IPS-NIHi7 (cell line): ENCODE measurements around the gene SMIM5.
"Not testable (repeated sequence)": the region's sequence is repeated elsewhere in the genome, so short reads cannot be mapped to it uniquely, and the experiment has no call there.

Experiments used
- DNase-seq: peaks from one replicate; pipeline ENCODE4 v3.0.0; 2012; ENCODE audit warnings: mixed read lengths; ENCODE audit errors: extremely low spot score

SMIM5 gene

DNA sequence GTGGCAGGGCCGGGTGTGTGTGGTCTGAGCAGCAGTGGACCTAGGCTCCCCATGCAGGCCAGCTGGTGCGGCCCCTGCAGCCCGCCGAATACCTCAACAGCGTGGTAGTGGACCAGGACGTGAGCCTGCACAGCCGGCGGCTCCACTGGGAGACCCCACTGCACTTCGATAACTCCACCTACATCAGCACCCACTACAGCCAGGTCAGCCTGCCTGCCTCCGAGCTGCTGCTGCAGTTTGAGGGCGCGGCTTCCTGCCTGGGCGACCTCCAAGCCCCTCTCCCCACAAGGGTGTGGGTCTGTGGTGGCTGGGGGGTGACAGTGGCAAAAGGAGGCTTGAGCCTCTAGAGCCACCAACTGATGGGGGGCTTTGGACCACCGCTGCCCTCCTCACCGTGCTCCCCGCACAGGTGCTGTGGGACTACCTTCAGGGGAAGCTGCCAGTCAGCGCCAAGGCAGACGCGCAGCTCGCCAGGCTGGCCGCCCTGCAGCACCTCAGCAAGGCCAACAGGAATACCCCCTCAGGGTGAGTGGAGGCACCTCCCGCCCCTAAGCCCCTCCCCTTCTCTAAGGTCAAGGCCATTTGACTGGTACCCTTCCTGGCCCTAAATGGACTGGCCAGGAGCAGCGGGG is 8.4 kb upstream of the SMIM5 start:
- no peak for DNase-seq

DNA sequence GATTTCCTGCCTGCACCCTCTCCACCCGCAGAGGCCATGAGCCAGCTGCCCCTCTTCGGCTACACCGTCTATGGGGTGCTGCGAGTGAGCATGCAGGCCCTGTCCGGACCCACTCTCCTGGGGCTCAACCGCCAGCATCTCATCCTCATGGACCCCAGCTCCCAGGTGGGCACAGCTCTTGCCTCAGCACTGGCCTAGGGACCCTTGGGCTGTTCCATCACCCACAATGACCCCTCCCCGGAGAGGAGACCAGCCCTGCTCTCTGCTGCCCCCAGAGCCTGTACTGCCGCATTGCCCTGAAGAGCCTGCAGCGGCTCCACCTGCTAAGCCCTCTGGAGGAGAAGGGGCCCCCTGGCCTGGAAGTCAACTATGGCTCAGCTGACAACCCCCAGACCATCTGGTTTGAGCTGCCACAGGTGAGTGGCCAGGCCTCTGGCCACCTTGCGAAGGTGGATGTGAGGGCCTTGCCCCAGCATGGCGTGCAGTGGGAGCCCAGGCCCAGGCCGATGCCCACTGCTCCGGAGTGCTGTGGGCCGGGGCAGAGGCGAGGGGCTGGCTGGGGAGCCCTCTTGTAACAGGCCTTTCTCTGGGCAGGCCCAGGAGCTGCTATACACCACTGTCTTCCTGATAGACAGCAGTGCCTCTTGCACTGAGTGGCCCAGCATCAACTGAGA is 7.3 kb upstream of the SMIM5 start:
- peak; percentile 89 for DNase-seq

DNA sequence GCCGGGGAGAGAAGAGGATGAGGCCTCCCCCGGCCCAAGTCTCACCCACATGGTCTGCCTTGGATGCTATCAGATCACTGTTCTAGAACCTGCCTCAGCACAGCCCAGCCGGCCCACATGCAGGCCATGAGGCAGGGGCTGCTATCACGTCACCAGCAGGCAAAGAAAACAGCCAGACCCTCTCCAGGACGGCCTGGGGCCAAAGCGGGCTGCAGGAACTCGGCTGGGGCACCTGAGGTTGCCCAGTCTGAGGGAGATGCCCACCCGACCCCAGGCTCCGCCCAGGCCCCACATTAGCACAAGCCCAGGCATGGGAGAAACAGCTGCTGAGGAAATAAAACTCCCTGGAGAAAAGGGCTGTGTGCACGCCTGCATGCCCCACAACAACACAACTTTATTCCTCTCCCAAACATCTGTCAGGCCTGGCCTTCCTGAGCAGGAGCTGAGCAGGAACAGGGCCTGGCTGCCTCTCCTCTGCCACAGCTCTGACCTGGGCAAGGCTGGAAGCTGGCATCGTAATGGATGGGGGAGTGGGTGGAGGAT is 6.7 kb upstream of the SMIM5 start:
- DNase-seq = no peak

DNA sequence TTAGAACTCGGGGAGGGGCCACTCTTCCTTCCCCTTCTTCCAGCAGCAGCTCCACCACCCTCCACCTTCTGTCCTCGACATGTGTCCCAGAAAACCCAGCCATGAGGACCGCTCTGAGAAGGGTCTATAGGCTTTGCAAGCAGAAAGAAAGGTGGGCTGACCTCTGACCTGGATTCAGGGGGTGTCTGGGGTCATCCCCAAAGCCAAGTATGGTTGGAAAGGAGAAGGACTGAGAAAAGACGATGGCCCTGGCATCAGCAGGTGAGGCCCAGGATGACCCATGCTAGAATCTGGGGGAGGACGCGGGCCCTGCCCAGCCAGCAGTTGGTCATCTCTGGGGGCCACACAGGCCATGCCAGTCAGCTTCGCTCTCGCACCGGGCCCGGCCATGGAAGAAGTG is 6.1 kb upstream of the SMIM5 start:
- DNase-seq = no peak

DNA sequence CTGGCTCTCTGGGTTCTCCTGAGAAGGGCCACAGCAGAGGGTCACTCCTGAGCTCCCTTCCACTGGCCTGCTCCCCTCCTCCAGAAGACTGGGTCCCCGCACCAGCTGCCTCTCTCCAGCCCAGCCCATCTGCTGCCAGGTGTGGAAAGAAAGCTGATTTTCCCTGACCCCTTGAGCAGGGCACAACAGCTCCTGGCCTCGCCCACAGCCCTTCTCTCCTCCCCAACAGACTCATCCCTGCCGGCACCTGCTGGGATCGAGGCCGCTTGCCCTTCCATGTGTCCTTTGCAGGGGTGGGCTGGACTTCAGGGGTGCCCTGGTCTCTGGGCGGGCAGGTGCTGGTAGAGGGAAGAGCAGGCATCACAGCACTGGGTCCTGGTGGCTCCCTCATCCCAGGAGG is 4.8 kb upstream of the SMIM5 start:
- DNase-seq = no peak

DNA sequence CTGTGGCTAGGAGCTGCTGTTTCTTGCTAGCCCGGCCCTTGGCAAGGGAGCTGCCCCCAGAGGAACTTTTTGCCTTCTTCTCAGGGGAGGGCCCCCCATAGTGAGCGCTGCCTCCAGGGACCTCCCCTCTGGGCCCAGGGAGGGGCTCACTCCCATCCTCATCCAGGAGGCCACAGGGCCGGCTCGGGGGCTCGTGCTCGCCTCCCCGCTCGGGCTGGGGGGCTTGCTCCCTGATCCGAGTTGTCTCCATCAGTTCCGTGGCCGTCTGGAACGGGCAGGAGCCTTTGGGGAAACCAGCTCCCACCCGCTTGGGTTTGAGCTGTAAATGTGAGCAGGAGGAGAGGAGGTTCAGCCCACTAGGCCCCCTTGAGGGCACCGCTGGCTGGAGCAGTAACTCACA is 4.1 kb upstream of the SMIM5 start:
- DNase-seq = no peak

DNA sequence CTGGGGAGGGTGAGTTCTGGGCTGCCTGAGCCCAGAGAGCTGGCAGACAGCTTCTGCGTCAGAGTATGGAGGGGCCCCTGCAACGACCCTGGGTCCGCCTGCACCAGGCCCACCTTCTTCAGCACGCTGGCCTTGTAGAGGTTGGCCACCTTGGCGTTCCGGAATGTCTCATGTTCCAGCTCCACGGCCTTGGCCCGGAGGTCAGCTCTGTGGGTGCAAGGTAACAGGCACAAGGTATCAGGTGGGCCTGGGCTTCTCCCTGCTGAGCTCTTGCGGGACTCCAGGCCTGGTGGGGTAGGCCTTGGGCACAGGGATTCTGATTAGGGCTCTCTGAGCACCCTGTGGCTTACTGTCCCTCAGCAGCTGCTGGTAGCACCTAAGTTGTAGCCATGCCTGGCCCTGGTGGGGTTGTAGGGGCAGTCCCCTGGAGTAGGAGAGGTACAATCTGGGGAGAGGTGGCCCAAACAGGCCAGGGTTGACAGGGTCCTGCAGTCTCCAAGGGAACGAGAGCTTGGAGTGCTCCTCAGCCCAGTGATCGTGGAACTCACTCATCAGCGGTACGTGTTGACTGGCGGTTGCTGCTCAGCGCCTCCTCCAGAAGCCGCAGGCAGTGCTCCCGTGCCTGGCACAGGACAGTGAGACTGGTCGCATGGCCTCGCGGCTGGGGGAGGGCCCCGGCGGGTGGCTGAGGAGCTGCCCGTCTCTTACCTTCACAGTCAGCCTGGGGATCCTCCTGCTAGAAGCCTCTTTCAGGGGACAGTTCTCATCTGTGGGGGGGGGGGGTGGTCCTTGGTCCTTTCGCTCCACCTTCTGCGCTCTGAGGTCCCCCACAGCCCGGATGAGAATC is 2.9 kb upstream of the SMIM5 start:
- DNase-seq = no peak

DNA sequence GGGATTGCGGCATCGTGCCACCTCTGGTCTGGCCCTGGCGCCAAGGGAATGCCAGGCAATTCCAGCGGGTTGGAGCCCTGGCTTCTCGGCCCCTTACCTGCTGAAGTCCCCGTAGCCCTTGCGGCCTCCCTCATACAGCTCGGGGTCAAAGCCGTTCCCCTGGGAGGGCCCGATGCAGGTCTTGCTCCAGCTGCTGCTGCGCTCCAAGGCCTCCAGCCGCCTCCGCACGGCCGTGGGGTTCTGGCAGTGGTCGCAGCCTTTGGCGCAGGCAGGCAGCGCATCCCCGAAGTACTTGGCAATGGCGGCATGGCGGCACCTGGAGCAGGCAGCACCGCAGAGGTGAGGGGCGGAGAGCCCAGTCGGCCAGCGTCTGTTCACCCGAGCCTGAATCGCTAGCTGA is 1.9 kb upstream of the SMIM5 start:
- no peak for DNase-seq

DNA sequence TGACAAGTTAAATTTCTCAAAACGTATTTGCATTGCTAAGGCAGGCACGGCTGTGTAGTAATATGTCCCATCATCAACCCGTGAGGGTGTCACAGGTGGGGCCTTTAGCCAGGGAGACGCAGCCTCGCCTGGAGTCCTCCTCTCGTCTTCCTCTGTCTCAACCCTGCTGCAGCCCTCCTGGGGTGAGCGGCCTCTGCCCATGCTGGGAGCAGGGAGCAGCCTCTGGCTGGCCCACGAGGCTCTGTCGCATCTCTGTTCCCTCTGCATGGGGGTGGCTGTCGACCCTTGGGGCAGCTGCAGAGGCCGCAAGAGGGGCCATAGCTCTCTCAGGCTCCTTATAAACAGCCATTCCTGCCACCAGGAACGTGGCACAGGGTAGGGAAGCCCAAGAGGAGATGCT is 806 bp upstream of the SMIM5 start:
- DNase-seq = no peak

DNA sequence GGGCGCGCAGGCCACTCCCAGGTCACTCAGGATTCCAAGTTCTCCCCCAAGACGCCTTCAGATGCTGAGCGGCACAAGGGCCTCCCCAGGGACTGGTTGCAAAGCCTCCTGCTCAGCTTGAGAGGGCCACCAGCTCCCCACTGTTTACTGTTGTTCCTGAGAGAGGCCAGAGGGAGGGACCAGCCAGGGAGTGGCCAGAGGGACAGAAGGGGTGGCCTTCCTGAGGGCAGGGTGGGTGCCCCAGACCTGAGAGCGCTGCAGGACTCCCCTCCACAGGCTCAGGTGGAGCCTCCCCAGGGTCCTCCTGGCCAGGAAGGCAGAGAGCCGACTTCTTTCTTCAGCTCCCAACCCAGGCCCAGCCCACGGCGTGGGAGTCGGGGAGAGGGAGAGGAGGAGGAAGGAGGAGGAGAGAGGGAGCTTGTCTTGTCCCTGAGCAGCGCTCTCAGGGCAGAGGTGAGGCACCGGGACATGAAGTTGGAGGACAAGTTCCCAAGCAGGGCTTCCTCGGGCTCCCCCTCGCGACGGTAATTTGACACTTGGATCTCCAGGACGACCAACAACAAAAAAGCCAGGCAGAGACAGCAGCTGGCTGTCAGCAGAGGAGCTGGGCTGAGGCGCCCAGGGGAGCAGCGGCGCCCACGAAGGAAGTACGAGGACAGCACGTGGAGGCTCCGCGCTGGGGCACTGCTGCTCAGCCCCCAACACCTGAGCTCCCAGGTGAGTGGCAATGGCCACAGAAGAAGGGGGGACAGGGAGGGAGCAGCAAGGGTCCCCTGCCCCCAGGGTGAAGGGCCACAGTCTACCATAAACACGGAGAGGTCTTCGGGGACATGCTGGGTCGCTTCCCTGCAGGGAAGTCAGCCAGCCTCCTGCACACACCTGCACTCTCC is 497 bp downstream of the SMIM5 start:
- DNase-seq = peak; percentile 96

DNA sequence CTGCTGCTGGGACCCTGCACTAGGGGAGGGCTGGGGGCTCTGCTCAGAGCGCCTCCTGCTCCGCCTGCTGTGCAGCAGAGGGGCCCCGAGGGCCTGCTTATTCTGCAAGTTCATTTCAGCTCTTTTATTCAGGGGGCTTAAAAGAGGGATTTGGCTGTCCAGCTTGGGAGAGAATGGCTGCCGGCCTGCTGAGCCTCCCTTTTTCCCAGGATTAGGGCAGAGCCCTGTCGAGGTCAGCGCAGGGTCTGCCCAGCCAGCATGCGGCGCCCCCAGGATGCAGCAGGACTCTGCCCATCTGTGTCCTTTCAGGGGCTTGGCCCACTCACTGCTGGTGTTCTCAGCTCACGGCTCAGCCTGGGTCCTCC is 1.1 kb downstream of the SMIM5 start:
- DNase-seq = no peak

DNA sequence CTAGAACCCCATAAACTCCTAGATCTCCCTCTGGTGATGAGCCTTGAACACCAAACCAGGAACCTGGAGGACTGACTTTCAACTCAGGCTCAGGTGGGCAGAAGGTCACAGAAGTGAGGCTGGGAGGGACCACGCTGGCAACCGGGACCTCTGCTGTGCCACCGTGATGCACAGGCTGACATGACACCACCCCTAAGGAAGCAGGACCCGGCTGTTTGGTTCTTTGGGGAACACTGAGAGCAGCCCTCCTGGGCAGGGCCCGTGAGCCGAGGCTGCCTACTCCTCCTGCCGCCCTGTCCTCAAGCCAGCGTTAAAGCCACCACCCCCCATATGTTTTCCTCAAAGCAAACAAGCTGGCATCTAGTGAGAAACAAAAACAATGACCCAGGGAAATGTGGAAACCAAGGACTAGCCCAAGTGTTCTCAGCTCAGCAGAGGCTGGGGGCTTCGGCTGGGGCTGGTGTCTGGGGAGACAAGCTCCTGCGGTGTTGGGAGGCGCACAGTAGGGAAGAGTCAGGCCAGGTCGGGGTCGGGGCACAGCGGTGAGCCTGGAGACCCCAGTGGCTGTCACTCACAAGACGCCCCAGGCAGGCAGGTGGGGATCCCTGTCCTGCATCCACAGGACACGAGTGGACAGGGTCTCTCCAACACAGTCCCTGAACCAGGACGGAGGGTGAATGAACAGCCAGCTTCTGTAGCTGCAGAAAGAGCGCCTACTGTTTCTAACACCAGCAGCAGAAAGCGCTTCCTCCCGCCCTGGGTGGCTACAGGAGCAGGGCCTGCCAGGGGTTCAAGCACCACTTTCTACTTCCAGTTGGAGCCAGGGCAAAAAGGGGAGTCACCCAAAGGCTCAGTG is 1.7 kb downstream of the SMIM5 start:
- DNase-seq = no peak

DNA sequence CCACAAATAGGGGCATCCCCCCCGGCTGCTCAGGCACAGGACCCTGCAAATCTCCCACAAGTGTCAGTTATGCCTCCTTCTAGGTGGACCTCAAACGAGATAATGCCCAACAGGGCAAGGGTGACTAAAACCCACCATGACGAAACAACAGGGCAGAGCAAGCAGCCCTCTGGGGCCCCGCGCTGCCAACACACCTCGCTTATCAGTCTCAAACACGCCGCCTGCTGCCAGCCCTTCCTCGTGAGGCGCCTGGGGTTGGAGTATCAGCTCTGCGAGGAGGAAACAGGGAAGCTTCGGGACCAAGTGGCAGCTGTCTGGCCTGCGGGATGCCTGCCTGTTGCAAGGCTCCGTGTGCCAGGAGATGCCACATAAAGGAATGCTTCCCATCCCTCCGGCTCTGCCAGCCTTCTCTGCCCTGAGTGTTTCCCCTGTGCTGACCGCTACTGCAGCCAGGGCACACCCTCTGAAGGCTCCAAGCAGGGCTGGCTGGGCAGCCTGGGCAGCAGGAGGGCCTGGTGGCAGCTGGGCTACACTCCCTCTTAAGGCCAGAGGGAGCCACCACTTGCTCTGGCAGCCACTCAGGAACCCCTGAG is 2.5 kb downstream of the SMIM5 start:
- DNase-seq = no peak

DNA sequence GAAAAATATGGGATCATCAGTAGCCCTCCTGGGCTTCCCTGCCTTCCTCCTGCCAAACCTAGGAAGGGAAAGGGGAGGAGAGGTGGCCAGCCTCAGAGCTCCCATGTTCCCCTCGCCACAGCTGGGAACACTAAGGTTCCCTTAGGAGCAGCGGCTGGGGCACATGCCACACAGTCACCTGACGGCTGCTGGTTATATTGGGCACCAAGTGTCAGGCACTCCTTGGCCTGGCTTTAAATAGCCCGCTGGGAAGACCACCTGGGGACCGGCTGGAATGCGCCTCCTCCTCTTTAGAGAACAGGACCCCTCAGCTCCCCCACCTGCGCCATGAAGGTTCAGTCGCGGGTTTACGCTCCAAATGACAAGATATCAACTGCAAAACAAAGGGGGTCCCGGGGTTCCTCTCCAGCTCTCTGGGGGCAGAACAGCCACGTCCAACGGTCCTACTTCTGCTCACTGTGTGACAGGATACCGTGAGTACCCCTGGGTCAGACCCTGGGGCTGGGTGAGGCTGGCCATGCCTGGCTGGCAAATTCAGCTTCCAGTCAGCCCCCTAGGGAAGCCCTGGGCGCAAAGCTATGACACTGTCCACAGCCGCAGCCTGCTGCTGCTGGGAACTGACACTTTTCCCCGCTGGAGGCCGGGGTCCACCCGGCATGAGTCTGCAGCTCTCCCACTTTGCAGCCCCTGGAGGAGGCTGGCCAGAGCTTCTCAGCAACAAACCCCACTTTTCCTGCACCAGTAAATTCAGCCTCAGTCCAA is 3.3 kb downstream of the SMIM5 start:
- no peak for DNase-seq

DNA sequence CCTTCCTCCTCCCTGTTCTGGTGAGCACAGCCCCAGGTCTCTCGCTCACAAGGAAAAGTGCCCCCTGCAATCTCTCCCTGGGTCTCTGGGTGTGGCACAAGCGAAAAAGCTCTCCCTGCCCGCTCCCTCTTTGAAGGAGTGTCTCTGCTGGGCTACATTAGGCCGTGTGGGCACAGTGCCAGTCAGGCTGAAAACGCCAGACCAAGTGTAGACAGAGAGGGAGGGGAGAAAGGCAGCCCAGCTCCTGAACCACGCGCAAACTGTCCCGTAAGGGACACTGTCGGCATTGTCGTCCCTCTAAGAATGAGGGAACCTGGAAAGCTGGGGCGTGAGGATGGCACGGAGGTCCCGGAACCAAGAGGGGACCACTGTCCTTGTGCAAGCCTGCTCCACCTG is 3.9 kb downstream of the SMIM5 start:
- DNase-seq = no peak

DNA sequence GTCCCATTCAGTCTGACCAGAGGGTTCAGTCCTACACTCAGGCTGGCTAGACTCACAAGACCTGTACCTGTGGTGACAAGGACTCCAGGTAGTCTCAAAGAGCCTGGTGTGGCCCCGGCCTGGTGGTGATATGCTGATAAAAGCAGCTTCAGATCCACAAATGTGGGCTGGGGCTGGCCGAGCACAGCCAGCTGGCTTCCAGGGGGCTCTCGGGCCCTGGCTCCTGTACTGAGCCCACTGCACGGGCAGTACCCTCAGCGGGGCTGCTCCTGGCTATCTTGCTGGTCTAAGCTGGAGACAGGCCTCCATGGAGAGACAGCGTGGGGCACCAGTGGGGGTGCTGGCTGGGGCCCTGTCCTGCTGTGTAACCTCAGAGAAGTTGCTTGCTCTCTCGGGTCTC is 4.3 kb downstream of the SMIM5 start:
- DNase-seq = no peak

DNA sequence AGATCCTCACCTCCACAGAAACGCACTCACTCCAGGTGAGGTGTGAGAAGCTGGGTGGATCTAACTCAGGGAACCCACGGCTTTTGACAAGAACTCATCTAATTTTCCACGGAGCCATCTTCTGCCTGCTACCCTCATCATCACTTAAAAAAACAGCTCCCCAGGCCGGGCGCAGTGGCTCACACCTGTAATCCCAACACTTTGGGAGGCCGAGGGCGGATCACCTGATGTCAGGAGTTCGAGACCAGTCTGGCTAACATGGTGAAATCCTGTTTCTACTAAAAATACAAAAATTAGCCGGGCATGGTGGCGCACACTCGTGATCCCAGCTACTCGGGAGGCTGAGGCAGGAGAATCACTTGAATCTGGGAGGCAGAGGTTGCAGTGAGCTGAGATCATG is 4.8 kb downstream of the SMIM5 start:
- DNase-seq = not testable (repeated sequence)

DNA sequence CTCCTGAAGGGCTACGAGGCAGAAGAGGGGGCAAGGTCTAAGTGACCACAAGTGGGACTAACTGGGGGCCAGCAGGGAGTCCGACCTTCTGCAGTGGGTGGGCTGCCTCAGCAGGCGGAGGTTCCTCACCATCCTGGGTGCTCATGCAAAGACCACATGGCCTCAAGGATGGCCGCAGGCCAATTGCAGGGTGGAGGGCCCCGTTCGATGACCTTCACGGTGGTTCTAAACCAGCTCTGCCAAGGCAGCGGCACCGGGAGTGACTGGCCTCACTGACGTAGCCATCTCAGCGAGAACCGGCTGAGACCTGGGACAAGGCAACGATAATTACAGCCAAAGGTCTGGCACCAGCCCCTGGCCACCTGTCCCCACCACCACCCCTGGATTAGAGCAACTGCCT is 5.7 kb downstream of the SMIM5 start:
- no peak for DNase-seq

DNA sequence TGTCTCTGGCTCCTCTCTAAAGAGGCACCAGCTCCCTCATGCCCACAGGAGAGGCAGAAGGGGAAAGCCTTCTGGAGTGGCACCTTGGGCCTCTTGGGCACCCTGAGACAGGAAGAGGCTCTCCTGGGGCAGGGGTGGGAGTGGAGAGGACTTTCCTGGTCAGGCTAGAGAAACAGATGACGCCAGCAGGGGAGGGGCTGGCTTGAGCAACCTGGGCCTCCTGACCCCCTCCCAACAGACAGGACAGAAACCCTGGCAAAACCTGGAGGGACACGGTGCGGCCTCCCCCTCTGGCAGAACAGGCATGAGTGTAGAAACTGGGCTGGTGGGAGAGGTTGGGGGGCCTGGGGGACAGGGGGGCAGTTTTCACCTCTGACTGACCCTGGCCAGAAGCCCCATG is 6.1 kb downstream of the SMIM5 start:
- no peak for DNase-seq
